Gastrocnemius medialis (tissue), 4 donors: ENCODE data around the gene COL27A1. TPM values are rescaled to one million over a fixed set of nuclear protein-coding genes. Genes with fewer than 3 reads are reported as not detected.

Experiments used
- ATAC-seq, 2 donors: fragments of 150-250 bp; one replicate each; pipeline ENCODE4 v1.9.1; 2016
- DNase-seq, 2 donors: peaks; one replicate each; pipeline ENCODE4 v3.0.0-alpha.2; 2019
- H3K27ac ChIP-seq, 4 donors: fragments of 200-600 bp; sonication (generic); 1 replicate in 1 of 4; 2 replicates in 3 of 4; pipeline ENCODE4 v1.5.1; 2016 to 2018; ENCODE audit warnings: mild to moderate bottlenecking in 2 of 4, moderate library complexity in 1 of 4
- H3K27me3 ChIP-seq, 3 donors: fragments of 200-600 bp; sonication (generic) in 2 of 3; 1 replicate in 1 of 3; 2 replicates in 2 of 3; pipeline versions ENCODE4 v1.5.1 to v1.6.0; 2016 to 2019; ENCODE audit warnings: mild to moderate bottlenecking in 1 of 3, moderate library complexity in 1 of 3
- H3K36me3 ChIP-seq, 2 donors: fragments of 200-600 bp; sonication (generic) in 1 of 2; one replicate each; pipeline ENCODE4 v1.5.1; 2017 to 2018
- H3K4me1 ChIP-seq, 2 donors: fragments of 200-600 bp; sonication (generic) in 1 of 2; one replicate each; pipeline ENCODE4 v1.5.1; 2016 to 2017; ENCODE audit warnings: mild to moderate bottlenecking in 2 of 2
- H3K4me3 ChIP-seq, 4 donors: fragments of 200-600 bp; sonication (generic) in 3 of 4; 1 replicate in 1 of 4; 2 replicates in 3 of 4; pipeline ENCODE4 v1.5.1; 2016 to 2019; ENCODE audit warnings: mild to moderate bottlenecking in 2 of 4
- H3K9me3 ChIP-seq, 3 donors: fragments of 200-600 bp; sonication (generic) in 2 of 3; 1 replicate in 1 of 3; 2 replicates in 2 of 3; pipeline ENCODE4 v1.5.1; 2016 to 2019
- CTCF ChIP-seq, 5 experiments: fragments of 450-650 bp in 3 of 5; fragments of 200-600 bp in 2 of 5; sonication (generic) in 2 of 5; IDR thresholded peaks in 4 of 5; conservative IDR thresholded peaks in 1 of 5; 1 replicate in 4 of 5; 2 replicates in 1 of 5; pipeline ENCODE4 v1.5.1; 2016 to 2019; ENCODE audit warnings: antibody characterized with exemption in 5 of 5, mild to moderate bottlenecking in 3 of 5, moderate library complexity in 3 of 5
- POLR2A ChIP-seq, 2 donors: fragments of 450-650 bp; IDR thresholded peaks; one replicate each; pipeline ENCODE4 v1.6.1; 2017; ENCODE audit warnings: antibody characterized with exemption in 2 of 2, mild to moderate bottlenecking in 2 of 2, moderate library complexity in 2 of 2
- in situ Hi-C, 4 donors: fragments of 200-750 bp; cut with MboI; loops; one replicate each; pipeline versions ENCODE4 v1.15.0 to v1.8.0; 2017; ENCODE audit warnings: low sequenced_read_pairs in 4 of 4
- intact Hi-C: fragments of 100-400 bp; cut with DNase I; formaldehyde crosslinking; loops from one replicate; pipeline ENCODE4 v1.15.1; 2023; ENCODE audit warnings: low total_unique reads
- total RNA-seq, 4 donors: library from RNA; depleted of rRNA; stranded (reverse); fragments of >200 nt; gene quantifications; one replicate each; pipeline versions ENCODE4 v1.1.0 to v1.2.3, GENCODE V29; 2016

COL27A1 gene
- total RNA-seq, 4 donors from 2014 or later, result 0.42 to 1.4 (median 0.95) TPM

DNA sequence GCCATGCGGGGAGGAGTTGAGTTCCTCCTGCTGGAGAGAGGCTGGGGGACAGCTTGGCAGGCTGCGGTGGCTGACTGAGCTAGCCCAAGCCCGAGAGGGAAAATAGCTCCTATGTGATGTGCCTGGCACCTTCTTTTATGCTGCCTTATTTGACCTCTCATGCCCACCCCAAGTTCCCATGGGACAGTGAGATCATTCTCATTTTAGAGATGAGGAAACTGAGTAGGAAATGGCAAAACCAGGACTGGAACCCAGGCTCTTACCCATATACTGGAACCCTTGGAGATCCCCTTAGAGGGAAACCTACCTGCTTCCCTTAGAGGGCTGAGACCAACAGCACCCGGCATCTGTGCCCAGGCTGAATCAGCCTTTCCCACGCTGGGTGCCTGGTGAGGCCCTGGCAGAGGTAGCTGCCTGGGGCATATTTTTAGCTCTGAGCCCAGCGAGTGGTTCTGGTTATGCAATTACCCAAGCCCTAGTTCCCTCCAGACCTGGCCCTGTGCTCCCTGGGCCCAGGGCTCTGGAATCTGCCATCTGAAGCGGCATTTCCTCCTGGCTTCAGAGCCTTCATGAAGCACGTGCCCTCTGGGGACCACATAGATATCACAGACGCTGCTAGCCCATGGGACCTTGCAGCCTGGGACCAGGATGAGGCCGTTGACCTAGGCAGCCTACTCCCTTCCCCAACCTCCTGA is 23.6 kb downstream of the COL27A1 start:
- TF ChIP-seq CTCF (IDR thresholded peaks at IDR 0.05 in 4 of 5, conservative IDR thresholded peaks at IDR 0.05 in 1 of 5) (no peak), POLR2A (IDR thresholded peaks at IDR 0.05) (no peak)
- in situ Hi-C loops, result loop anchor here in 1 of 4 donors (5.0 kb wide), 1 partner anchor 38 kb away; no protein-coding TSS in a partner anchor
- intact Hi-C loops, result loop anchor here (1.0 kb wide), 1 partner anchor 28 kb away; no protein-coding TSS in a partner anchor
- peak; percentile 94 to 95 for ATAC-seq
- Histone ChIP-seq H3K36me3 (no peaks in the 10 kb centered on the region), H3K27ac (peak overlapping the region; percentile 69 to 79 (median 74)), H3K9me3 (no peaks in the 10 kb centered on the region), H3K27me3 (no peaks in the 10 kb centered on the region), H3K4me1 (peaks cover 62 to 74% of the 10 kb centered on the region in 2 donors), H3K4me3 (no peak overlapping the region)
- peak; percentile 76 to 90 for DNase-seq

DNA sequence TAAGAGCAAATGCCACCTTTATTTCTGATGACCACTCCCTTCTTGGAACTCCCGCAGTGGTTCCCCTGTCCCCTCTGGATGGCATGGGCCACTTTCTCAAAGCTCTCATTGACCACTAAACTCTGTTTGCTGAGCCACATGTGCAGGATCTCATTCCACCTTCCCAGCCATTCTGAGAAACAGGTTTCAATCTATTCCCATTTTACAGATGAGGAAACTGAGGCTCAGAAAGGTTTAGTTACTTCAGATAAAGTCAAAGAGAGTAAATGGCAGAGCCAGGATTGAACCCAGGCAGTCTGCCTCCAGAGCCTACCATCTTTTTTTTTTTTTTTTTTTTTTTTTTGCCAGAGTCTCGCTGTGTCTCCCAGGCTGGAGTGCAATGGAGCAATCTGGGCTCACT is 24.2 kb downstream of the COL27A1 start:
- DNase-seq (no peak), ATAC-seq (no peak)
- no peaks in the 10 kb centered on the region for H3K9me3 ChIP-seq
- H3K36me3 ChIP-seq, result no peaks in the 10 kb centered on the region
- in situ Hi-C loops, result loop anchor here in 1 of 4 donors (5.0 kb wide), 1 partner anchor 38 kb away; no protein-coding TSS in a partner anchor
- no peak overlapping the region for H3K4me3 ChIP-seq
- H3K27me3 ChIP-seq, result no peaks in the 10 kb centered on the region
- H3K27ac ChIP-seq, result peak overlapping the region; percentile 69 to 79 (median 74)
- TF ChIP-seq POLR2A (IDR thresholded peaks at IDR 0.05) (no peak), CTCF (IDR thresholded peaks at IDR 0.05 in 4 of 5, conservative IDR thresholded peaks at IDR 0.05 in 1 of 5) (no peak)
- H3K4me1 ChIP-seq, result peaks cover 60 to 69% of the 10 kb centered on the region in 2 donors
- intact Hi-C loops, result loop anchor here (1.0 kb wide), 1 partner anchor 28 kb away; no protein-coding TSS in a partner anchor

GRCh38 chr9:114180696-114181606 is 25.6 kb downstream of the COL27A1 start:
- intact Hi-C loops, result no loop called here
- Histone ChIP-seq H3K4me1 (peaks cover 51 to 59% of the 10 kb centered on the region in 2 donors), H3K27me3 (no peaks in the 10 kb centered on the region), H3K27ac (peak overlapping the region; percentile 5 to 40 (median 28)), H3K4me3 (no peak overlapping the region), H3K36me3 (no peaks in the 10 kb centered on the region), H3K9me3 (no peaks in the 10 kb centered on the region)
- no peak for DNase-seq
- TF ChIP-seq CTCF (IDR thresholded peaks at IDR 0.05 in 4 of 5, conservative IDR thresholded peaks at IDR 0.05 in 1 of 5) (no peak), POLR2A (IDR thresholded peaks at IDR 0.05) (no peak)
- ATAC-seq, result no peak
- in situ Hi-C loops, result no loop called here

DNA sequence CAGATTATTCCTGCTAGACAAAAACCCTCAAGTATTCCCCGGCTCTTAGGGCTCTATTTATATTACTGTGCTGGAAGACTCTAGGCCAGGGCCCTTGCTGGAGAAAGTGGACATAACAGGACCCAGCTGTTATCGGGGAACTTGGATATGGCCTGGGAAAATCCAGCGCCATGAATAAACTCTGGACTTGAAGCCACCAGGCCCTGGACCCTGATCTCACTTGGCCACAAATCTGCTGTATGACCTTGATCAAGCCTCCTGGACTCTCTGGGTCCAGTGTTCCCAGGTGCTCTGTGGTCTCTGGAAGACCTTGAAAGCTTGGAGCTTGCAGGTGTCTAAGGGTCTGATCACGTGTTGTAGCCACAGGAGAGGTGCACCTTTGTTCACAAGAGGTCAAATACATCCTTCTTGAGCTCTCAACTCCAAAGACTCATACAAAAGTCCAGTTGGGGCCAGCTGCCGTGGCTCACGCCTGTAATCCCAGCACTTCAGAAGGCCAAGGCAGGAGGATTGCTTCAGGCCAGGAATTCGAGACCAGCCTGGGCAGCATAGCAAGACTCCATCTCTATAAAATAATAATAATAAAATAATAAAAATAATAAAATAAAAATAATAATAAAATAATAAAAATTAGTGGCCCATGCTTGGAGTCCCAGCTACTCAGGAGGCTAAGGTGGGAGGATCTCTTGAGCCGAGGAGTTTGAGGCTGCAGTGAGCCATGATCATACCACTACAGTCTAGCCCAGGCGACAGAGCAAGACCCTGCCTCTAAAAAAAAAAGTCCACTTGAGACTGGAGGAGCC is 26.5 kb downstream of the COL27A1 start:
- in situ Hi-C loops, result no loop called here
- H3K27ac ChIP-seq, result peak overlapping the region; percentile 5 to 40 (median 28)
- no peaks in the 10 kb centered on the region for H3K9me3 ChIP-seq
- no peak for TF ChIP-seq CTCF (IDR thresholded peaks at IDR 0.05 in 4 of 5, conservative IDR thresholded peaks at IDR 0.05 in 1 of 5)
- no peak for TF ChIP-seq POLR2A (IDR thresholded peaks at IDR 0.05)
- ATAC-seq (no peak), DNase-seq (no peak)
- H3K27me3 ChIP-seq, result no peaks in the 10 kb centered on the region
- H3K36me3 ChIP-seq, result no peaks in the 10 kb centered on the region
- H3K4me1 ChIP-seq, result peaks cover 43 to 50% of the 10 kb centered on the region in 2 donors
- intact Hi-C loops, result no loop called here
- no peak overlapping the region for H3K4me3 ChIP-seq
